Neural progenitor cell (in vitro differentiated cells): ENCODE results near the gene PLP2. TPM values are rescaled to one million over a fixed set of nuclear protein-coding genes. Genes with fewer than 3 reads are reported as not detected.
"Not testable (repeated sequence)": the region's sequence is repeated elsewhere in the genome, so short reads cannot be mapped to it uniquely, and the experiment has no call there.

Source experiments
- DNase-seq: peaks from one replicate; pipeline ENCODE4 v3.0.0-alpha.2; 2016; ENCODE audit warnings: low spot score
- H2AFZ ChIP-seq: fragments of 200-600 bp; sonication (generic); replicated peaks from 2 replicates; pipeline ENCODE4 v1.6.1; 2016; ENCODE audit warnings: antibody characterized with exemption
- H3F3A ChIP-seq: fragments of 200-600 bp; sonication (generic); 2 replicates; pipeline ENCODE4 v1.6.1; 2016; ENCODE audit warnings: antibody characterized with exemption, low read depth
- H3K27ac ChIP-seq: fragments of 200-600 bp; sonication (generic); 2 replicates; pipeline ENCODE4 v1.5.1; 2016; ENCODE audit warnings: mild to moderate bottlenecking
- H3K27me3 ChIP-seq: fragments of 200-600 bp; sonication (generic); 2 replicates; pipeline ENCODE4 v1.6.1; 2016; ENCODE audit warnings: mild to moderate bottlenecking, moderate library complexity
- H3K36me3 ChIP-seq: fragments of 200-600 bp; sonication (generic); 2 replicates; pipeline ENCODE4 v1.5.1; 2016
- H3K4me1 ChIP-seq: fragments of 200-600 bp; sonication (generic); 2 replicates; pipeline ENCODE4 v1.6.1; 2016; ENCODE audit warnings: mixed run types
- H3K4me2 ChIP-seq: fragments of 200-600 bp; sonication (generic); 2 replicates; pipeline ENCODE4 v1.6.1; 2016
- H3K4me3 ChIP-seq: fragments of 200-600 bp; sonication (generic); 2 replicates; pipeline ENCODE4 v1.5.1; 2016
- H3K79me2 ChIP-seq: fragments of 200-600 bp; sonication (generic); 2 replicates; pipeline ENCODE4 v1.6.1; 2016; ENCODE audit warnings: low read depth
- H3K9ac ChIP-seq: fragments of 200-600 bp; sonication (generic); 2 replicates; pipeline ENCODE4 v1.6.1; 2016
- H3K9me3 ChIP-seq: fragments of 200-600 bp; sonication (generic); 2 replicates; pipeline ENCODE4 v1.5.1; 2016; ENCODE audit warnings: low read depth
- H4K20me1 ChIP-seq: fragments of 200-600 bp; sonication (generic); 2 replicates; pipeline ENCODE4 v1.6.1; 2016; ENCODE audit warnings: low read depth
- H3K27ac Mint-ChIP-seq: 3 replicates; pipeline ENCODE4 v1.8.0; 2021; ENCODE audit warnings: mixed read lengths
- H3K27me3 Mint-ChIP-seq: 2 replicates; pipeline ENCODE4 v1.8.0; 2022; ENCODE audit warnings: low read depth, mild to moderate bottlenecking, inconsistent platforms, moderate library complexity, mixed read lengths; ENCODE audit not compliant: insufficient read depth
- H3K36me3 Mint-ChIP-seq: 3 replicates; pipeline ENCODE4 v1.8.0; 2021; ENCODE audit warnings: mixed read lengths
- H3K4me1 Mint-ChIP-seq: 3 replicates; pipeline ENCODE4 v1.8.0; 2021; ENCODE audit warnings: mixed read lengths
- H3K4me3 Mint-ChIP-seq: 3 replicates; pipeline ENCODE4 v1.8.0; 2021; ENCODE audit warnings: mild to moderate bottlenecking, moderate library complexity, mixed read lengths
- H3K9me3 Mint-ChIP-seq: 3 replicates; pipeline ENCODE4 v1.8.0; 2020; ENCODE audit warnings: mixed read lengths
- EZH2 ChIP-seq: fragments of 200-600 bp; sonication (generic); IDR thresholded peaks from 2 replicates; pipeline ENCODE4 v1.6.1; 2017; ENCODE audit warnings: antibody characterized with exemption, mild to moderate bottlenecking, moderate library complexity
- EZH2phosphoT487 ChIP-seq: fragments of 200-600 bp; sonication (generic); IDR thresholded peaks from 2 replicates; pipeline ENCODE4 v1.6.1; 2017; ENCODE audit warnings: antibody characterized with exemption
- total RNA-seq: library from RNA; depleted of rRNA; stranded (reverse); fragments of >200 nt; gene quantifications from 2 replicates; pipeline ENCODE4 v1.2.3, GENCODE V29; 2015; ENCODE audit warnings: low replicate concordance
- TF ChIP-seq, protein P1 (sequence below): fragments of 200-600 bp; sonication (generic); IDR thresholded peaks from 2 replicates; pipeline ENCODE4 v1.5.1; 2017; ENCODE audit warnings: antibody characterized with exemption, mild to moderate bottlenecking

Gene PLP2
- total RNA-seq, 1 donor from 2014 or later, result 0.13 TPM

DNA sequence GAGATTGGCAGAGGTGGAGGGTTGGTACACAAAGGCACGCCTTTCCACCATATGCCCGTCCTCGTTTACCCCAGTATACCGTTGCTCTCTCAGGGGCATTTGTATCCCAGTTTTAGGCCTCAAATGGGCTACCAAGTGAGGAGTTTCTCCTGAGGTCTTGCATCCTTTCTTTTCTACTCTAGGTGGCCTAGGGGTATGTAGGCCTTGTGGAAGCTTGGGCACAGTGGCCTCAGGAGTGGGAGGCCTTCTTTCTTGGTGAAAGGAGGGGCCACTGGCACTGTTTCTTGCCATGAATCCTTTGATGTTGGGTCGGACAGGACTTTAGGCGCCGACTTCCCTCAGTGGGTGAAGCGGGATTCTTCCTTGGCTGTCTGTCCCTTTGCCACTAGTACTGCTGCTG, 24.4 kb upstream of the PLP2 start:
- no peak overlapping the region for H3K27ac ChIP-seq
- no peak overlapping the region for H3K9ac ChIP-seq
- no peaks in the 10 kb centered on the region for H3F3A ChIP-seq
- TF ChIP-seq EZH2phosphoT487, result no peak
- TF ChIP-seq EZH2, result no peak
- TF ChIP-seq, protein P1, sequence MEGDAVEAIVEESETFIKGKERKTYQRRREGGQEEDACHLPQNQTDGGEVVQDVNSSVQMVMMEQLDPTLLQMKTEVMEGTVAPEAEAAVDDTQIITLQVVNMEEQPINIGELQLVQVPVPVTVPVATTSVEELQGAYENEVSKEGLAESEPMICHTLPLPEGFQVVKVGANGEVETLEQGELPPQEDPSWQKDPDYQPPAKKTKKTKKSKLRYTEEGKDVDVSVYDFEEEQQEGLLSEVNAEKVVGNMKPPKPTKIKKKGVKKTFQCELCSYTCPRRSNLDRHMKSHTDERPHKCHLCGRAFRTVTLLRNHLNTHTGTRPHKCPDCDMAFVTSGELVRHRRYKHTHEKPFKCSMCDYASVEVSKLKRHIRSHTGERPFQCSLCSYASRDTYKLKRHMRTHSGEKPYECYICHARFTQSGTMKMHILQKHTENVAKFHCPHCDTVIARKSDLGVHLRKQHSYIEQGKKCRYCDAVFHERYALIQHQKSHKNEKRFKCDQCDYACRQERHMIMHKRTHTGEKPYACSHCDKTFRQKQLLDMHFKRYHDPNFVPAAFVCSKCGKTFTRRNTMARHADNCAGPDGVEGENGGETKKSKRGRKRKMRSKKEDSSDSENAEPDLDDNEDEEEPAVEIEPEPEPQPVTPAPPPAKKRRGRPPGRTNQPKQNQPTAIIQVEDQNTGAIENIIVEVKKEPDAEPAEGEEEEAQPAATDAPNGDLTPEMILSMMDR, result no peak
- H2AFZ ChIP-seq, result no peak overlapping the region
- no peaks in the 10 kb centered on the region for H3K9me3 ChIP-seq
- Mint-ChIP-seq H3K27ac (no peak overlapping the region), H3K4me3 (no peak overlapping the region), H3K27me3 (peaks cover 2% of the 10 kb centered on the region), H3K4me1 (no peaks in the 10 kb centered on the region), H3K36me3 (no peaks in the 10 kb centered on the region), H3K9me3 (peaks cover 19% of the 10 kb centered on the region)
- H3K79me2 ChIP-seq, result no peaks in the 10 kb centered on the region
- no peaks in the 10 kb centered on the region for H3K27me3 ChIP-seq
- no peak for DNase-seq
- H3K4me3 ChIP-seq, result no peak overlapping the region
- H3K4me2 ChIP-seq, result no peak overlapping the region
- H3K4me1 ChIP-seq, result no peaks in the 10 kb centered on the region
- no peaks in the 10 kb centered on the region for H3K36me3 ChIP-seq
- no peaks in the 10 kb centered on the region for H4K20me1 ChIP-seq

- Mint-ChIP-seq H3K9me3 (peaks cover 20% of the 10 kb centered on the region), H3K4me3 (no peak overlapping the region), H3K27me3 (peaks cover 2% of the 10 kb centered on the region), H3K36me3 (no peaks in the 10 kb centered on the region), H3K4me1 (no peaks in the 10 kb centered on the region), H3K27ac (no peak overlapping the region)
- no peaks in the 10 kb centered on the region for H3K27me3 ChIP-seq
- no peaks in the 10 kb centered on the region for H3K9me3 ChIP-seq
- H2AFZ ChIP-seq, result no peak overlapping the region
- TF ChIP-seq, protein P1, result no peak
- TF ChIP-seq EZH2phosphoT487, result no peak
- TF ChIP-seq EZH2, result no peak
- H3K36me3 ChIP-seq, result no peaks in the 10 kb centered on the region
- no peak overlapping the region for H3K4me3 ChIP-seq
- no peak for DNase-seq
- H3K79me2 ChIP-seq, result no peaks in the 10 kb centered on the region
- H3K4me1 ChIP-seq, result no peaks in the 10 kb centered on the region
- no peak overlapping the region for H3K4me2 ChIP-seq
- H4K20me1 ChIP-seq, result no peaks in the 10 kb centered on the region
- H3F3A ChIP-seq, result no peaks in the 10 kb centered on the region
- no peak overlapping the region for H3K27ac ChIP-seq
- H3K9ac ChIP-seq, result no peak overlapping the region
Observed at GRCh38 chrX:49147936-49148335, 23.8 kb upstream of the PLP2 start.

GRCh38 chrX:49148390-49149100, 23.2 kb upstream of the PLP2 start:
- H3K9me3 Mint-ChIP-seq, result peaks cover 18% of the 10 kb centered on the region
- H3K4me3 Mint-ChIP-seq, H3K27ac Mint-ChIP-seq, H3K4me1 Mint-ChIP-seq, H3K27me3 Mint-ChIP-seq, H3K4me3 ChIP-seq, H3K27me3 ChIP-seq, H3K79me2 ChIP-seq, DNase-seq, H3K36me3 ChIP-seq, H2AFZ ChIP-seq, H3K9ac ChIP-seq, H3F3A ChIP-seq, H4K20me1 ChIP-seq, H3K4me1 ChIP-seq, H3K27ac ChIP-seq, H3K9me3 ChIP-seq, H3K36me3 Mint-ChIP-seq, H3K4me2 ChIP-seq: not testable (repeated sequence)

DNA sequence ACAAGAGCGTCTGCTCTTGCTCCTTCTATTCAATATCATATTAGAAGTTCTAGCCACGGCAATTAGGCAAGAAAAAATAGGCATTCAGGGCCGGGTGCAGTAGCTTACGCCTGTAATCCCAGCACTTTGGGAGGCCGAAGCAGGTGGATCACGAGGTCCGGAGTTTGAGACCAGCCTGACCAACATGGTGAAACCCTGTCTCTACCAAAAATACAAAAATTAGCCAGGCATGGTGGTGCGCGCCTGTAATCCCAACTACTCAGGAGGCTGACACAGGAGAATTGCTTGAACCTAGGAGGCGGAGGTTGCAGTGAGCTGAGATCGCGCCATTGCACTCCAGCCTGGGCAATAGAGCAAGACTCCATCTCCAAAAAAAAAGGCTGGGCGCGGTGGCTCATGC, 22.4 kb upstream of the PLP2 start:
- not testable (repeated sequence) for H3K4me1 ChIP-seq, H3K27me3 Mint-ChIP-seq, H3K4me2 ChIP-seq, H3K27ac Mint-ChIP-seq, H4K20me1 ChIP-seq, DNase-seq, H3K36me3 ChIP-seq, H2AFZ ChIP-seq, H3K36me3 Mint-ChIP-seq, H3K27me3 ChIP-seq, H3K9me3 ChIP-seq, H3K4me1 Mint-ChIP-seq, H3K9ac ChIP-seq, H3K4me3 ChIP-seq, H3F3A ChIP-seq, H3K4me3 Mint-ChIP-seq, H3K79me2 ChIP-seq, H3K27ac ChIP-seq
- H3K9me3 Mint-ChIP-seq, result peaks cover 15% of the 10 kb centered on the region
